Neural crest cell (in vitro differentiated cells): ENCODE measurements around the gene ABHD5. TPM values are rescaled to one million over a fixed set of nuclear protein-coding genes. Genes with fewer than 3 reads are reported as not detected.
"Not testable (repeated sequence)": the region's sequence is repeated elsewhere in the genome, so short reads cannot be mapped to it uniquely, and the experiment has no call there.

Experiments
- DNase-seq: peaks from one replicate; pipeline ENCODE4 v3.0.0; 2021; ENCODE audit warnings: low read depth, mixed read lengths, low spot score
- H3K27ac Mint-ChIP-seq: one replicate; pipeline ENCODE4 v1.8.0; 2021; ENCODE audit warnings: mild to moderate bottlenecking, mixed read lengths; ENCODE audit not compliant: unreplicated experiment
- H3K27me3 Mint-ChIP-seq: 2 replicates; pipeline ENCODE4 v1.8.0; 2021; ENCODE audit warnings: low read depth, mild to moderate bottlenecking, mixed read lengths
- H3K36me3 Mint-ChIP-seq: 2 replicates; pipeline ENCODE4 v1.8.0; 2021; ENCODE audit warnings: low read depth, mild to moderate bottlenecking, mixed read lengths
- H3K4me1 Mint-ChIP-seq: 2 replicates; pipeline ENCODE4 v1.8.0; 2021; ENCODE audit warnings: mixed read lengths
- H3K4me3 Mint-ChIP-seq: one replicate; pipeline ENCODE4 v1.8.0; 2021; ENCODE audit warnings: mild to moderate bottlenecking, mixed read lengths
- H3K9me3 Mint-ChIP-seq: 2 replicates; pipeline ENCODE4 v1.8.0; 2021; ENCODE audit warnings: mixed read lengths
- total RNA-seq: library from RNA; stranded (reverse); gene quantifications from 2 replicates; pipeline ENCODE4 v1.2.1, GENCODE V29; 2021
- TF ChIP-seq, protein P1 (sequence below): fragments of 200-600 bp; sonication (generic); conservative IDR thresholded peaks from 2 replicates; pipeline ENCODE4 v1.5.0; 2021; ENCODE audit warnings: antibody characterized with exemption, mild to moderate bottlenecking

ABHD5 gene
- total RNA-seq, 1 donor from 2014 or later: 12.5 TPM

DNA sequence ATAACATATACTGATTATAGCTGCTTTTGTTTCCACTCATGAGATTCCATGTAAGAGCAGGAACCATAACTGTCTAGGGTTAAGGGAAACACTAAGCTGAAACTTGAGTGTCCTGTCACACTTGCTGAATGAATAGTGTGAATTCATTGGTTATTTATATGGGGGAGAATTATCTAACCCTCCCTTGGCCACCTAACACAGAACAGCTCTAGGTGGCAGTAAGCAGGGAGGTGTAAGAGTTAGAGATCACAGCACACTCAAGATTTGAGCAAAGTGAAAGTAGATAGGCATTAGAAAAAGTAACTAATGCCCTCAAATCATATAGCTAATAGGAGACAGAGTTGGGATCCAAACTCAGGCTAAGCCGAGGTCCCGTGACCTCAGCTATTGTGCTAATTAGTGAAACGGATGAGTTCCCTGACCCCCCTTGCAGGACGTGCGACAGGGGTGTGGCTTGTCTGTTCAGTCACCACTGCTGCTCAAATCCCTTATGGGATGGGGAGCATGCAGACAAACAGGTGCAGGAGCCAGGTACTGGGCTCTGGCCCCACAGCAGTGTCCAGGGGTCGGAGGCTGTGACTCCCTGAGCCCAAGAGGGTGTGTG, 41.3 kb upstream of the ABHD5 start:
- H3K36me3 Mint-ChIP-seq: no peaks in the 10 kb centered on the region
- H3K9me3 Mint-ChIP-seq: peaks cover 2% of the 10 kb centered on the region
- H3K4me1 Mint-ChIP-seq: peaks cover 3% of the 10 kb centered on the region
- DNase-seq: no peak
- H3K27me3 Mint-ChIP-seq: no peaks in the 10 kb centered on the region
- TF ChIP-seq, protein P1, sequence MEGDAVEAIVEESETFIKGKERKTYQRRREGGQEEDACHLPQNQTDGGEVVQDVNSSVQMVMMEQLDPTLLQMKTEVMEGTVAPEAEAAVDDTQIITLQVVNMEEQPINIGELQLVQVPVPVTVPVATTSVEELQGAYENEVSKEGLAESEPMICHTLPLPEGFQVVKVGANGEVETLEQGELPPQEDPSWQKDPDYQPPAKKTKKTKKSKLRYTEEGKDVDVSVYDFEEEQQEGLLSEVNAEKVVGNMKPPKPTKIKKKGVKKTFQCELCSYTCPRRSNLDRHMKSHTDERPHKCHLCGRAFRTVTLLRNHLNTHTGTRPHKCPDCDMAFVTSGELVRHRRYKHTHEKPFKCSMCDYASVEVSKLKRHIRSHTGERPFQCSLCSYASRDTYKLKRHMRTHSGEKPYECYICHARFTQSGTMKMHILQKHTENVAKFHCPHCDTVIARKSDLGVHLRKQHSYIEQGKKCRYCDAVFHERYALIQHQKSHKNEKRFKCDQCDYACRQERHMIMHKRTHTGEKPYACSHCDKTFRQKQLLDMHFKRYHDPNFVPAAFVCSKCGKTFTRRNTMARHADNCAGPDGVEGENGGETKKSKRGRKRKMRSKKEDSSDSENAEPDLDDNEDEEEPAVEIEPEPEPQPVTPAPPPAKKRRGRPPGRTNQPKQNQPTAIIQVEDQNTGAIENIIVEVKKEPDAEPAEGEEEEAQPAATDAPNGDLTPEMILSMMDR: no peak
- H3K4me3 Mint-ChIP-seq: no peak overlapping the region
- H3K27ac Mint-ChIP-seq: no peak overlapping the region

DNA sequence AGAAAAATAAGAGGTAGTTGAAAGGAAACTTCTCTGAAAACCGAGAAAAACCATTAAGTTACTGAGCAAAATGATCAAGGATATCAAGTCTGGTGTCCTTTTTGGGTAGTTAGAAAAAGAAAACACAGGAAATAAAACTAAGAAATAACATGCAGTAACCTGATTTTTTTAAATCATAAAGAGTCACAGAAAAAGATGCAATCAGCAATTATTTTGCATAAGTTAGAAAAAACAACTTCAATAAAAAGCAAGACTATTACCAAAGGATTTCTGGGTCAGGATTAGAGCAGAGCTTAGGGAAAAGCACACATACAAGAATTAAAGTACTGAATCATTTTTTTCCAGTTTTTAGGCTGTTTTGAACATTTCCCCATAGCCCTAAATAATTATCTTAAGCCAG, 40.4 kb upstream of the ABHD5 start:
- TF ChIP-seq, protein P1: no peak
- Mint-ChIP-seq H3K9me3 (peaks cover 2% of the 10 kb centered on the region), H3K36me3 (no peaks in the 10 kb centered on the region), H3K27ac (no peak overlapping the region), H3K27me3 (no peaks in the 10 kb centered on the region), H3K4me3 (no peak overlapping the region), H3K4me1 (peaks cover 3% of the 10 kb centered on the region)
- no peak for DNase-seq

GRCh38 chr3:43656390-43656789, 34.3 kb upstream of the ABHD5 start:
- not testable (repeated sequence) for H3K9me3 Mint-ChIP-seq, H3K36me3 Mint-ChIP-seq, H3K4me3 Mint-ChIP-seq, H3K27ac Mint-ChIP-seq, DNase-seq, H3K4me1 Mint-ChIP-seq, H3K27me3 Mint-ChIP-seq

GRCh38 chr3:43659250-43659880, 31.4 kb upstream of the ABHD5 start:
- TF ChIP-seq, protein P1: no peak

DNA sequence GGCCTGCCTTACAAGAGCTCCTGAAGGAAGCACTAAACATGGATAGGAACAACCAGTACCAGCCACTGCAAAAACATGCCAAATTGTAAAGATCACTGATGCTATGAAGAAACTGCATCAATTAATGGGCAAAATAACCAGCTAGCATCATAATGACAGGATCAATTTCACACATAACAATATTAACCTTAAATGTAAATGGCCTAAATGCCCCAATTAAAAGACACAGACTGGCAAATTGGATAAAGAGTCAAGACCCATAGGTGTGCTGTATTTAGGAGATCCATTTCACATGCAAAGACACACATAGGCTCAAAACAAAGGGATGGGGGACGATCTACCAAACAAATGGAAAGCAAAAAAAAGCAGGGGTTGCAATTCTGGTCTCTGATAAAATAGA, 29.4 kb upstream of the ABHD5 start:
- Mint-ChIP-seq H3K36me3 (peaks cover 27% of the 10 kb centered on the region), H3K9me3 (peaks cover 18% of the 10 kb centered on the region)
- DNase-seq, H3K27me3 Mint-ChIP-seq, H3K4me1 Mint-ChIP-seq, H3K4me3 Mint-ChIP-seq, H3K27ac Mint-ChIP-seq: not testable (repeated sequence)

More at GRCh38 chr3:43659250-43659880, 31.4 kb upstream of the ABHD5 start:
- Mint-ChIP-seq H3K27me3 (no peaks in the 10 kb centered on the region), H3K4me1 (no peaks in the 10 kb centered on the region), H3K9me3 (peaks cover 13% of the 10 kb centered on the region), H3K36me3 (peaks cover 21% of the 10 kb centered on the region), H3K27ac (peak overlapping the region; percentile 40), H3K4me3 (no peak overlapping the region)
- DNase-seq: no peak

DNA sequence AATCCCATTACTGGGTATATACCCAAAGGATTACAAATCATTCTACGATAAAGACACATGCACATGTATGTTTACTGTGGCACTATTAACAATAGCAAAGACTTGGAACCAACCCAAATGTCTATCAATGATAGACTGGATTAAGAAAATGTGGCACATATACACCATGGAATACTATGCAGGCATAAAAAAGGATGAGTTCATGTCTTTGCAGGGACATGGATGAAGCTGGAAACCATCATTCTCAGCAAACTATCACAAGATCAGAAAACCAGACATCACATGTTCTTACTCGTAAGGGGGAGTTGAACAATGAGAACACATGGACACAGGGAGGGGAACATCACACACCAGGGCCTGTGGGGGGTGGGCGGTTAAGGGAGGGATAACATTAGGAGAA, 25.7 kb upstream of the ABHD5 start:
- H3K27ac Mint-ChIP-seq, H3K4me1 Mint-ChIP-seq, H3K27me3 Mint-ChIP-seq, H3K4me3 Mint-ChIP-seq, DNase-seq: not testable (repeated sequence)
- peaks cover 18% of the 10 kb centered on the region for H3K9me3 Mint-ChIP-seq
- peaks cover 27% of the 10 kb centered on the region for H3K36me3 Mint-ChIP-seq
